Endodermal cell (in vitro differentiated cells): ENCODE data around the gene SLC12A6. TPM values are rescaled to one million over a fixed set of nuclear protein-coding genes. Genes with fewer than 3 reads are reported as not detected.

Experiments used
- DNase-seq: peaks from one replicate; pipeline ENCODE4 v3.0.0-alpha.2; 2017
- H3K27ac ChIP-seq: 2 replicates; pipeline ENCODE4 v1.5.1; 2013; ENCODE audit warnings: mild to moderate bottlenecking, low read depth, low read length, moderate library complexity
- H3K27me3 ChIP-seq: 2 replicates; pipeline ENCODE4 v1.6.1; 2013; ENCODE audit warnings: mild to moderate bottlenecking, low read length, moderate library complexity; ENCODE audit not compliant: insufficient read depth, control insufficient read depth, poor library complexity, severe bottlenecking
- H3K36me3 ChIP-seq: 2 replicates; pipeline ENCODE4 v1.7.0; 2013; ENCODE audit warnings: mild to moderate bottlenecking, low read length, moderate library complexity; ENCODE audit not compliant: control insufficient read depth, insufficient read depth
- H3K4me1 ChIP-seq: one replicate; pipeline ENCODE4 v1.7.0; 2013; ENCODE audit warnings: low read length; ENCODE audit not compliant: control insufficient read depth, insufficient read depth
- H3K4me3 ChIP-seq: 2 replicates; pipeline ENCODE4 v1.5.1; 2013; ENCODE audit warnings: mild to moderate bottlenecking, low read length, moderate library complexity
- H3K9ac ChIP-seq: 2 replicates; pipeline ENCODE4 v1.6.1; 2013; ENCODE audit warnings: mild to moderate bottlenecking, low read length, moderate library complexity; ENCODE audit not compliant: poor library complexity, severe bottlenecking; ENCODE audit errors: extremely low read depth
- H3K9me3 ChIP-seq: 2 replicates; pipeline ENCODE4 v1.6.1; 2013; ENCODE audit warnings: mild to moderate bottlenecking, low read length, moderate library complexity; ENCODE audit not compliant: control insufficient read depth
- H3K27ac Mint-ChIP-seq: 2 replicates; pipeline ENCODE4 v1.8.0; 2020; ENCODE audit warnings: mixed read lengths
- H3K27me3 Mint-ChIP-seq: 2 replicates; pipeline ENCODE4 v1.8.0; 2021; ENCODE audit warnings: mild to moderate bottlenecking, mixed read lengths; ENCODE audit not compliant: insufficient read depth
- H3K36me3 Mint-ChIP-seq: 2 replicates; pipeline ENCODE4 v1.8.0; 2020; ENCODE audit warnings: low read depth, mixed read lengths
- H3K4me1 Mint-ChIP-seq: 2 replicates; pipeline ENCODE4 v1.8.0; 2020; ENCODE audit warnings: mixed read lengths
- H3K4me3 Mint-ChIP-seq: 2 replicates; pipeline ENCODE4 v1.8.0; 2020; ENCODE audit warnings: mild to moderate bottlenecking, moderate library complexity, mixed read lengths
- H3K9me3 Mint-ChIP-seq: 2 replicates; pipeline ENCODE4 v1.8.0; 2020; ENCODE audit warnings: mild to moderate bottlenecking, mixed read lengths
- CTCF ChIP-seq: fragments of 200-600 bp; sonication (generic); conservative IDR thresholded peaks from 2 replicates; pipeline ENCODE4 v1.5.0; 2021; ENCODE audit warnings: antibody characterized with exemption, mild to moderate bottlenecking
- WGBS, 2 experiments: methylation state at CpG; one replicate each; pipeline versions ENCODE4 v1.1.5 to v1.1.7; 2013; ENCODE audit warnings: missing lambda C conversion rate in 2 of 2, mixed read lengths in 1 of 2; ENCODE audit not compliant: insufficient coverage in 1 of 2, insufficient read length in 1 of 2; 5-methylcytosine and 5-hydroxymethylcytosine counted together
- microRNA-seq: library from miRNA; unstranded; fragments of <30 nt; microRNA quantifications from one replicate; pipeline ENCODE4 v1.2.0, GENCODE V29; 2020; ENCODE audit warnings: borderline microRNAs expressed
- total RNA-seq, 2 donors: library from RNA; stranded (reverse); fragmentation: NEBNext Ultra II Directional in 1 of 2; extraction: Animal tissue kit (Norgen Biotek cat#: 25700) in 1 of 2; gene quantifications; 2 replicates in 1 of 2; 3 replicates in 1 of 2; pipeline ENCODE4 v1.2.1, GENCODE V29; 2021

SLC12A6 gene
- total RNA-seq, 2 donors from 2014 or later, result 18.2 to 23.3 TPM

- H3K4me1 Mint-ChIP-seq, result peaks cover 5% of the 10 kb centered on the region
- no peak overlapping the region for H3K4me3 ChIP-seq
- peaks cover 20% of the 10 kb centered on the region for H3K9me3 Mint-ChIP-seq
- H3K27me3 ChIP-seq, result no peaks in the 10 kb centered on the region
- no peaks in the 10 kb centered on the region for H3K27me3 Mint-ChIP-seq
- peaks cover 24% of the 10 kb centered on the region for H3K9me3 ChIP-seq
- no peak overlapping the region for H3K4me3 Mint-ChIP-seq
- H3K36me3 Mint-ChIP-seq, result peaks cover 38% of the 10 kb centered on the region
- H3K36me3 ChIP-seq, result peaks cover 18% of the 10 kb centered on the region
- H3K9ac ChIP-seq, result no peak overlapping the region
- TF ChIP-seq CTCF, result no peak
- no peak for DNase-seq
- 90 to 93% methylated on average over 2 to 4 of the region's 4 CpGs for WGBS, 2 experiments
- no peak overlapping the region for H3K27ac ChIP-seq
- H3K27ac Mint-ChIP-seq, result no peak overlapping the region
- H3K4me1 ChIP-seq, result no peaks in the 10 kb centered on the region
Observed at GRCh38 chr15:34185666-34186065, 151.9 kb downstream of the SLC12A6 start.

GRCh38 chr15:34182942-34183341, 154.6 kb downstream of the SLC12A6 start:
- peaks cover 17% of the 10 kb centered on the region for H3K9me3 Mint-ChIP-seq
- H3K27ac ChIP-seq, result no peak overlapping the region
- 67 to 71% methylated on average over 4 of the region's 4 CpGs for WGBS, 2 experiments
- no peak overlapping the region for H3K4me3 Mint-ChIP-seq
- peaks cover 24% of the 10 kb centered on the region for H3K9me3 ChIP-seq
- no peak for TF ChIP-seq CTCF
- peak; percentile 65 for DNase-seq
- H3K27me3 ChIP-seq, result no peaks in the 10 kb centered on the region
- no peak overlapping the region for H3K9ac ChIP-seq
- peaks cover 28% of the 10 kb centered on the region for H3K36me3 Mint-ChIP-seq
- peaks cover 5% of the 10 kb centered on the region for H3K4me1 Mint-ChIP-seq
- H3K4me1 ChIP-seq, result no peaks in the 10 kb centered on the region
- H3K36me3 ChIP-seq, result peaks cover 12% of the 10 kb centered on the region
- H3K27me3 Mint-ChIP-seq, result no peaks in the 10 kb centered on the region
- peak overlapping the region; percentile 44 for H3K27ac Mint-ChIP-seq
- no peak overlapping the region for H3K4me3 ChIP-seq

Small RNA genes within 50 kb of the gene (microRNA-seq; reads per million reads assigned to microRNA genes)
- gene MIR1233-1, result not detected

Other genes starting within 250 kb of the SLC12A6 start
- gene EMC7, start 235.9 kb downstream of the SLC12A6 start, total RNA-seq, result 10 to 100 TPM; 36.7 to 44.5 TPM
- gene PGBD4, start 235.7 kb downstream of the SLC12A6 start, total RNA-seq, result under 1 TPM; 0.68 to 0.93 TPM
- 10 to 100 TPM; 54.3 to 71.8 TPM for gene KATNBL1, start 127.7 kb downstream of the SLC12A6 start, total RNA-seq
- 10 to 100 TPM; 90.3 to 94.5 TPM for gene EMC4, start 112.8 kb downstream of the SLC12A6 start, total RNA-seq
- 100 to 1,000 TPM; 193 to 207 TPM for gene NOP10, start 5.4 kb upstream of the SLC12A6 start, total RNA-seq
- gene NUTM1, start 5.5 kb upstream of the SLC12A6 start, total RNA-seq, result under 1 TPM in 1 of 2 donors, not detected in 1; 0.09 TPM
- 10 to 100 TPM; 64.7 to 65.6 TPM for gene LPCAT4, start 29.4 kb upstream of the SLC12A6 start, total RNA-seq
- 10 to 100 TPM; 60.8 to 95.8 TPM for gene GOLGA8A, start 100.0 kb upstream of the SLC12A6 start, total RNA-seq
- gene GOLGA8B, start 245.9 kb upstream of the SLC12A6 start, total RNA-seq, result 10 to 100 TPM; 74.9 to 98.6 TPM